Neural cell (in vitro differentiated cells): ENCODE results near the gene GET4.

ENCODE experiments used
- EP300 ChIP-seq: fragments of 450-650 bp; conservative IDR thresholded peaks from 2 replicates; pipeline ENCODE4 v1.6.1; 2014; ENCODE audit warnings: antibody characterized with exemption, mild to moderate bottlenecking, moderate library complexity; ENCODE audit not compliant: poor library complexity, severe bottlenecking
- EZH2 ChIP-seq: fragments of 200-600, 300-800 bp; shearing (Covaris generic), sonication (generic); IDR thresholded peaks from 2 replicates; pipeline ENCODE4 v1.6.1; 2014; ENCODE audit warnings: antibody characterized with exemption, low read length, borderline replicate concordance, mild to moderate bottlenecking; ENCODE audit not compliant: insufficient read depth, poor library complexity, severe bottlenecking
- POLR2AphosphoS5 ChIP-seq: IDR thresholded peaks from 2 replicates; pipeline ENCODE4 v1.6.1; 2012
- TAF1 ChIP-seq: IDR thresholded peaks from 2 replicates; pipeline ENCODE4 v1.6.1; 2012; ENCODE audit warnings: low read depth
- TF ChIP-seq, protein P1 (sequence below): fragments of 450-650 bp; IDR thresholded peaks from 2 replicates; pipeline ENCODE4 v1.5.1; 2014; ENCODE audit warnings: antibody characterized with exemption, mild to moderate bottlenecking, moderate library complexity; ENCODE audit not compliant: poor library complexity, severe bottlenecking
- TF ChIP-seq, protein P2 (sequence below): IDR thresholded peaks from 2 replicates; pipeline ENCODE4 v1.6.1; 2012; ENCODE audit warnings: borderline replicate concordance

DNA sequence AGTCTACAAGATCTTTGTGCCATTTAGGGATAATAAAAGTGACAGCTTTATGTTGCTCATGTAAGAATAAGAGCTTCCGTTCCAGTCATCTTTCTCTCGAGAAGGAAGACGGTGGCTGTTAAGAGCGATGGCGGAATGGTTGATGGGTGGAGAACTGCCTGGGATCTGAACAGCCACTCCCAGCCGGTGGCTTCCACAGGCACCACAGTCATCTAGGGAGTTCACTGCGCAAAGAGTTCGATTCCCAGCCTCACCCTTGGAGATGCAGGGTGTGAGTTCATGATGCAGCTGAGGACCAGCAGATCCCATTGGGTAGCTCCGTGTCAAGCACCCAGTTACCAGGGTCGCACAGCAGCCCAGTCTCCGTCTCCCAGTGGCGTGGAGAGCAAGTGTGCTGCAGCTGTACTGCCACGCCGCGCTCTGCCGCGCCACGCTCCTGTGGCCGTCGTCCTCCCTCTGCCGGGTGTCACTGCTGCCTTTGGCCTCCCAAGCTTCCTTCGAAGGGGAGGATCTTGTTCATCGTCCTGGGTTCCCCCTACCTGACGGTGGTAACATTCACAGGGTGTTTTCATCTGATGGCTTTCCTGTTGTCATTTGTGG is 36.3 kb upstream of the GET4 start:
- TF ChIP-seq, protein P1, sequence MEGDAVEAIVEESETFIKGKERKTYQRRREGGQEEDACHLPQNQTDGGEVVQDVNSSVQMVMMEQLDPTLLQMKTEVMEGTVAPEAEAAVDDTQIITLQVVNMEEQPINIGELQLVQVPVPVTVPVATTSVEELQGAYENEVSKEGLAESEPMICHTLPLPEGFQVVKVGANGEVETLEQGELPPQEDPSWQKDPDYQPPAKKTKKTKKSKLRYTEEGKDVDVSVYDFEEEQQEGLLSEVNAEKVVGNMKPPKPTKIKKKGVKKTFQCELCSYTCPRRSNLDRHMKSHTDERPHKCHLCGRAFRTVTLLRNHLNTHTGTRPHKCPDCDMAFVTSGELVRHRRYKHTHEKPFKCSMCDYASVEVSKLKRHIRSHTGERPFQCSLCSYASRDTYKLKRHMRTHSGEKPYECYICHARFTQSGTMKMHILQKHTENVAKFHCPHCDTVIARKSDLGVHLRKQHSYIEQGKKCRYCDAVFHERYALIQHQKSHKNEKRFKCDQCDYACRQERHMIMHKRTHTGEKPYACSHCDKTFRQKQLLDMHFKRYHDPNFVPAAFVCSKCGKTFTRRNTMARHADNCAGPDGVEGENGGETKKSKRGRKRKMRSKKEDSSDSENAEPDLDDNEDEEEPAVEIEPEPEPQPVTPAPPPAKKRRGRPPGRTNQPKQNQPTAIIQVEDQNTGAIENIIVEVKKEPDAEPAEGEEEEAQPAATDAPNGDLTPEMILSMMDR = no peak
- TF ChIP-seq TAF1 (no peak), EZH2 (no peak), POLR2AphosphoS5 (no peak), EP300 (no peak)
- TF ChIP-seq, protein P2, sequence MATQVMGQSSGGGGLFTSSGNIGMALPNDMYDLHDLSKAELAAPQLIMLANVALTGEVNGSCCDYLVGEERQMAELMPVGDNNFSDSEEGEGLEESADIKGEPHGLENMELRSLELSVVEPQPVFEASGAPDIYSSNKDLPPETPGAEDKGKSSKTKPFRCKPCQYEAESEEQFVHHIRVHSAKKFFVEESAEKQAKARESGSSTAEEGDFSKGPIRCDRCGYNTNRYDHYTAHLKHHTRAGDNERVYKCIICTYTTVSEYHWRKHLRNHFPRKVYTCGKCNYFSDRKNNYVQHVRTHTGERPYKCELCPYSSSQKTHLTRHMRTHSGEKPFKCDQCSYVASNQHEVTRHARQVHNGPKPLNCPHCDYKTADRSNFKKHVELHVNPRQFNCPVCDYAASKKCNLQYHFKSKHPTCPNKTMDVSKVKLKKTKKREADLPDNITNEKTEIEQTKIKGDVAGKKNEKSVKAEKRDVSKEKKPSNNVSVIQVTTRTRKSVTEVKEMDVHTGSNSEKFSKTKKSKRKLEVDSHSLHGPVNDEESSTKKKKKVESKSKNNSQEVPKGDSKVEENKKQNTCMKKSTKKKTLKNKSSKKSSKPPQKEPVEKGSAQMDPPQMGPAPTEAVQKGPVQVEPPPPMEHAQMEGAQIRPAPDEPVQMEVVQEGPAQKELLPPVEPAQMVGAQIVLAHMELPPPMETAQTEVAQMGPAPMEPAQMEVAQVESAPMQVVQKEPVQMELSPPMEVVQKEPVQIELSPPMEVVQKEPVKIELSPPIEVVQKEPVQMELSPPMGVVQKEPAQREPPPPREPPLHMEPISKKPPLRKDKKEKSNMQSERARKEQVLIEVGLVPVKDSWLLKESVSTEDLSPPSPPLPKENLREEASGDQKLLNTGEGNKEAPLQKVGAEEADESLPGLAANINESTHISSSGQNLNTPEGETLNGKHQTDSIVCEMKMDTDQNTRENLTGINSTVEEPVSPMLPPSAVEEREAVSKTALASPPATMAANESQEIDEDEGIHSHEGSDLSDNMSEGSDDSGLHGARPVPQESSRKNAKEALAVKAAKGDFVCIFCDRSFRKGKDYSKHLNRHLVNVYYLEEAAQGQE = no peak
